NT2/D1 (cell line): Measurements from ENCODE around the gene AHSP.
"Not testable (repeated sequence)": the region's sequence is repeated elsewhere in the genome, so short reads cannot be mapped to it uniquely, and the experiment has no call there.

ENCODE experiments used
- DNase-seq: peaks from one replicate; pipeline ENCODE4 v3.0.0-alpha.2; 2011; ENCODE audit warnings: low read depth, low spot score
- H3K27me3 ChIP-seq: 2 replicates; pipeline ENCODE4 v1.6.0; 2011; ENCODE audit warnings: mild to moderate bottlenecking; ENCODE audit not compliant: insufficient read length, insufficient read depth
- H3K36me3 ChIP-seq: 2 replicates; pipeline ENCODE4 v1.6.1; 2011; ENCODE audit warnings: mild to moderate bottlenecking, low read length, mixed read lengths; ENCODE audit not compliant: insufficient read depth, insufficient read length
- H3K4me1 ChIP-seq: 2 replicates; pipeline ENCODE4 v1.5.1; 2011; ENCODE audit not compliant: insufficient read depth, insufficient read length
- H3K4me3 ChIP-seq: 2 replicates; pipeline ENCODE4 v1.5.1; 2011; ENCODE audit warnings: low read depth; ENCODE audit not compliant: insufficient read length
- H3K9ac ChIP-seq: 2 replicates; pipeline ENCODE4 v1.6.0; 2011; ENCODE audit warnings: low read depth; ENCODE audit not compliant: insufficient read length
- H3K9me3 ChIP-seq: 2 replicates; pipeline ENCODE4 v1.5.1; 2011; ENCODE audit warnings: mild to moderate bottlenecking, low read length; ENCODE audit not compliant: insufficient read depth
- SUZ12 ChIP-seq: IDR thresholded peaks from 2 replicates; pipeline ENCODE4 v1.6.1; 2011; ENCODE audit not compliant: insufficient read length, insufficient read depth; ENCODE audit errors: extremely low read depth
- YY1 ChIP-seq: IDR thresholded peaks from 2 replicates; pipeline ENCODE4 v1.6.1; 2011; ENCODE audit not compliant: insufficient read length, insufficient read depth
- ZNF274 ChIP-seq: IDR thresholded peaks from 2 replicates; pipeline ENCODE4 v1.6.1; 2011; ENCODE audit warnings: mild to moderate bottlenecking, low read depth, low read length

Gene AHSP

GRCh38 chr16:31501966-31502348, 25.7 kb upstream of the AHSP start:
- Histone ChIP-seq H3K9ac (no peak overlapping the region), H3K4me1 (no peaks in the 10 kb centered on the region), H3K9me3 (no peaks in the 10 kb centered on the region), H3K27me3 (no peaks in the 10 kb centered on the region), H3K36me3 (peaks cover 59% of the 10 kb centered on the region), H3K4me3 (no peak overlapping the region)
- TF ChIP-seq YY1 = no peak
- no peak for TF ChIP-seq SUZ12
- no peak for TF ChIP-seq ZNF274
- DNase-seq = no peak

- TF ChIP-seq ZNF274 (no peak), YY1 (no peak), SUZ12 (no peak)
- no peak for DNase-seq
- H3K27me3 ChIP-seq = no peaks in the 10 kb centered on the region
- H3K4me1 ChIP-seq = no peaks in the 10 kb centered on the region
- H3K9me3 ChIP-seq = no peaks in the 10 kb centered on the region
- no peak overlapping the region for H3K9ac ChIP-seq
- peaks cover 50% of the 10 kb centered on the region for H3K36me3 ChIP-seq
- no peak overlapping the region for H3K4me3 ChIP-seq
Measured at GRCh38 chr16:31502981-31503380, 24.7 kb upstream of the AHSP start.

GRCh38 chr16:31503555-31503954, 24.1 kb upstream of the AHSP start:
- H3K4me3 ChIP-seq, H3K9me3 ChIP-seq, H3K27me3 ChIP-seq, H3K9ac ChIP-seq, H3K4me1 ChIP-seq, DNase-seq: not testable (repeated sequence)
- peaks cover 44% of the 10 kb centered on the region for H3K36me3 ChIP-seq

GRCh38 chr16:31504159-31504558, 23.5 kb upstream of the AHSP start:
- Histone ChIP-seq H3K4me1 (no peaks in the 10 kb centered on the region), H3K27me3 (no peaks in the 10 kb centered on the region), H3K4me3 (no peak overlapping the region), H3K9ac (no peak overlapping the region), H3K9me3 (no peaks in the 10 kb centered on the region), H3K36me3 (peaks cover 38% of the 10 kb centered on the region)
- TF ChIP-seq ZNF274 (no peak), YY1 (no peak), SUZ12 (no peak)
- DNase-seq = no peak

GRCh38 chr16:31505483-31505882, 22.2 kb upstream of the AHSP start:
- Histone ChIP-seq H3K36me3 (peaks cover 26% of the 10 kb centered on the region), H3K9ac (no peak overlapping the region), H3K27me3 (no peaks in the 10 kb centered on the region), H3K4me1 (no peaks in the 10 kb centered on the region), H3K9me3 (no peaks in the 10 kb centered on the region), H3K4me3 (no peak overlapping the region)
- no peak for DNase-seq
- no peak for TF ChIP-seq YY1
- no peak for TF ChIP-seq ZNF274

- H3K4me3 ChIP-seq = peak overlapping the region; percentile 96
- peaks cover 25% of the 10 kb centered on the region for H3K36me3 ChIP-seq
- H3K9ac ChIP-seq = peak overlapping the region; percentile 96
- no peaks in the 10 kb centered on the region for H3K27me3 ChIP-seq
- H3K9me3 ChIP-seq = 0 out of 2 replicates have a peak, but pooled peaks cover 2% of the 10 kb centered on the region
- no peak for DNase-seq
- H3K4me1 ChIP-seq = no peaks in the 10 kb centered on the region
- no peak for TF ChIP-seq ZNF274
- TF ChIP-seq YY1 = no peak
- TF ChIP-seq SUZ12 = no peak
Measured at GRCh38 chr16:31507617-31507928, 20.1 kb upstream of the AHSP start.

GRCh38 chr16:31507929-31508705, 19.6 kb upstream of the AHSP start, which contains the start of gene RUSF1:
TSS of gene RUSF1 (minus strand) at chr16:31508391. CDS start at chr16:31508373, 18 bp downstream.
- Histone ChIP-seq H3K9ac (peak within 1 kb of the TSS; percentile 96), H3K4me3 (peak within 1 kb of the TSS; percentile 96), H3K4me1 (no peaks in the 10 kb centered on the region), H3K9me3 (0 out of 2 replicates have a peak, but pooled peaks cover 3% of the 10 kb centered on the region), H3K36me3 (peaks cover 25% of the 10 kb centered on the region), H3K27me3 (no peaks in the 10 kb centered on the region)
- TF ChIP-seq YY1 (peak; percentile 63), ZNF274 (no peak), SUZ12 (no peak)
- DNase-seq = peak; percentile 89
